Fibroblast of skin of abdomen (primary cell): ENCODE data around the gene ATG16L2.
"Not testable (repeated sequence)": the region's sequence is repeated elsewhere in the genome, so short reads cannot be mapped to it uniquely, and the experiment has no call there.

Experiments
- DNase-seq: peaks from one replicate; pipeline ENCODE4 v3.0.0-alpha.2; 2013

Gene ATG16L2

GRCh38 chr11:72806378-72806777 is 7.8 kb upstream of the ATG16L2 start:
- not testable (repeated sequence) for DNase-seq

GRCh38 chr11:72807021-72807693 is 7.1 kb upstream of the ATG16L2 start:
- DNase-seq: peak; percentile 29

DNA sequence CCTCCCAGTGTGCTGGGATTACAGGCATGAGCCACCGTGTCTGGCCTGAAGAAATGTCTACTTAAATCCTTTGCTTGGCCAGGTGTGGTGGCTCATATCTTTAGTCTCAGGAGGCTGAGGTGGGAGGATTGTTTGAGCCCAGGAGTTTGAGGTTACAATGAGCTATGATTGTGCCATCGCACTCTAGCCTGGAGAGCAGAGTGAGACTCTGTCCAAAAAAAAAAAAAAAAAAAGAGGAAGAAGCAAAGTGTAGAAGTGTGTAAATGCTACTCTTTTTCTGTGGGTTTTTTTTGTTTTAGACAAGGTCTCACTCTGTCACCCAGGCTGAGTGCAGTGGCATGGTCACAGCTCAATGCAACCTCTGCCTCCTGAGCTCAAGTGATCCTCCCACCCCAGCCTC is 6.4 kb upstream of the ATG16L2 start:
- DNase-seq: no peak

DNA sequence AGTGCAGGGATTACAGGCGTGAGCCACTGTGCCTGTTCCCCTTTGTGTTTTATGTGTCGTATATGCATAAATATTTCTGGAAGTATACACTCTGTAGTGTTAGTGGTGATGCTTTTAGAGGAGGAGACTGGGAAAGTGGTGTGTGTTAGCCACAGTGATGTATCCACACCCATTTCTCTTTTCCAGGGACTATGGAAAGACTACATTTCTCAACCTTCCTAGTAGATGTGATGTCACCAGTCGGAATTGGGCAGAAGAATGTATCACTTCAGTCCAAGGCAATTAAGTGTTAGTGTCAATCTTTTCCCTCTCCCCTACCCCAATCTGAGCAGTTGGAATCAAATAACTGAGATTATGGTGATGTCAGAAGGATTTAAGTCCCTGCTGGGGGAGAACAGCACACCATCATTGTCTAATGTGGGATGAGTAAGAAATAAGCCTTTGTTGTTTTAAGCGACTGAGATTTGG is 5.8 kb upstream of the ATG16L2 start:
- peak; percentile 60 for DNase-seq

DNA sequence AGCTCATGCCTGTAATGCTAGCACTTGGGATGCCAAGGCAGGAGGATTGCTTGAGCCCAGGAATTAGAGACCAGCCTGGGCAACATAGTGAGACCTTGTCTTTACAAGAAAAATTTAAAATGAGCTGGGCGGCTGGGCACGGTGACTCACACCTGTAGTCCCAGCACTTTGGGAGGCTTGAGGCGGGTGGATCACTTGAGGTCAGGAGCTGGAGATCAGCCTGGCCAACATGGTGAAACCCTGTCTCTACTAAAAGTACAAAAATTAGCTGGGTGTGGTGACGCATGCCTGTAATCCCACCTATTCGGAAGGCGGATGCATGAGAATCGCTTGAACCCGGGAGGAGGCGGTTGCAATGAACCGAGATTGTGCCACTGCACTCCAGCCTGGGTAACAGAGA is 2.5 kb upstream of the ATG16L2 start:
- DNase-seq: not testable (repeated sequence)

DNA sequence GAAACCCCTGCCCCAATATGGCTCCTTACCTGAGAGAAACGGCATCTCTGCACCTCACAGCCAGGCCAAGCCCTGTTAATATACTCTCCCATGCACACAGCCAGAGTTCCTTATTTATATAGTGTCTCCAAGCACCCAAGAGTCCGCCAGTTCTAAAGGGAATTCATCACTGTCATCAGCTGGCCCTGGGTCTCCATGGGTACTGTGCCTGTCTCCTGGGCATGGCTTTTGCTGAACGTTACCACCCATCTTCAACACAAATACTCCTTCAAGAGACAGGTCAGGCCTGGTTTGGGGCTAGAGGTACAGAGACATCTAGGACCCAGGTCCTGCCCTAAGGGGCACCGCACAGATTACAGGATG is 1.6 kb upstream of the ATG16L2 start:
- DNase-seq: no peak

DNA sequence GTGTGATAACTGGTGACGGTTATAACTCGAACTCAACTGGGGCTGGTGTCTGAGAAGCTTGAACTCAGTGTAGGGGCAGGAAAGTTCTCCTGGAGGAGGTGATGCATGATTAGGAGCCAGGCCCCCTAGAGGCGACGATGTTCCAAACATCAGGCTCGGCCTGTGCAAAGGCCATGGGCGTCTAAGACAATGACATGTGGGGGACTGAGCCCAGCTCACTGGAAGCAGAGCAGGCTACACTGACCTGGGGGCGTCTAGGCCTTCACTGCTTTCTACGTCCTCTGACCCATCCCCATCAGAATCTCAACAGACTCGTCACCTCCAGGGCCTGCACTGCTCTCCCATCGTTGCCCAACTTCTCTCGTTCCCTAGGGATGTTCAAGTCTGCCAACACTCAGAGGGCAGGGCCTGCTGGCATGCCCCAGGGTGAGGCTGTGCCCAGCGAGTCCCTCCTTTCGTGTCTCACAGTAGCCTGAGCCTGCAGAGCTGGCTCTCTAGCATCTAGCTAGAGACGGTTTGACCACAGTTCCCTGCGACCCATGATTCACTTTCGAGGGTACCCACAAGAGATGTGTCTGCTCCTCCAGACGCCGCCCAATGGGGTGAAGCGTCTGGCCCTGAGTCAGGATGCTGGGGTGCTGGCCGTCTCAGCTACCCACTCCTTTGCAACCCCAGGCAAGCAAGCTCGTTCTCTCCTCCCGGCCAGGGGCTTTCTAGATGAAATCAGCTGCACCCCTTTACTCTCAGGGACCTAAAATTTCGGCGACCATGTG is 1.1 kb upstream of the ATG16L2 start:
- DNase-seq: peak; percentile 45

DNA sequence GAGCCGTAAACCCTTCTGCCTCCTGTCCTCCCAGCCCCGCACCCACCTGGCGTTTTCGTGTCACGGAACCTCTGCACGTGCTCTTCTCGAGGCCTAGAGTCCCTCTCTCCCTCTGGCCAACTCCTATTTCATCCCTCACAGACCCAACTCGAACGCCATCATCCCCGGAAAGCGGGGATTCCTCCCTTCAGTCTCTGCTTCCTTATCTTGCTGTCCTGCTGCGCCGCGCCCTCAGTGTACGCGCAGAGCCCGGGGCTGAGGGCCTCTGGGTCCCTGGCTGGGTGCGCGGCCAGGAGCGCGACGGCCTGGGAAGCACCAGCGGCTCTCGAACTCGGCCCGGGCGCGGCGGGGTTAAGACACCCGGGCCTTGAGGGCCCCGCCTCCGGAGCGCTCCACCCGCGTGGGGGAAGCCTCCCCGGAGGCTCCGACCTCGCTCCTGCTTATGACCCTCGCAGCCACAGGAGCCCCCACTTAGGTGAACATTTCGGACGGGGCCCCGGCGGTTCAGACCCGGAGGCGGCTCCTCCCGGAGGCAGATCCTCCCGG is 398 bp upstream of the ATG16L2 start:
- DNase-seq: peak; percentile 73

- no peak for DNase-seq
These were observed 953 bp downstream of the ATG16L2 start for GRCh38 chr11:72815110-72815618.

GRCh38 chr11:72816404-72816990 is 2.3 kb downstream of the ATG16L2 start:
- peak; percentile 28 for DNase-seq

- DNase-seq: no peak
These were observed 3.8 kb downstream of the ATG16L2 start for GRCh38 chr11:72817966-72818365.

DNA sequence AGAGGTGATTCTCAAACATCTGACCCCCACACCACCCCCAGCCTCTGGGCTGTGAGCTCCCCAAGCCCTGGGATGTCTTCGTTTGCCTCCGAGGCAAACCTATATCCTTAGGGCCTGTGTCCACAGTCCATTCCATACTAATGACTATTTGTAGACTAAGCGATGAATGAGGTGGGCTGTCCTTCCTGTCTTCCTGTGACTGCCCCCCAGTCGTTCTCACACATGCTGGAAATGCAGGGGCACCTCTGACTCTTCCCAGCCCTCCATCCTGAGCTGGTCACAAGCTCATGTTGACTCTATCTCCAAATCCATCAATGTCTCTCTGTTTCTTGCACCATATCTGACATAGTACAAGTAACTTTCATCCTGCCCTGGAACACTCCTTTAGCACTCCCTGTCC is 4.8 kb downstream of the ATG16L2 start:
- no peak for DNase-seq

DNA sequence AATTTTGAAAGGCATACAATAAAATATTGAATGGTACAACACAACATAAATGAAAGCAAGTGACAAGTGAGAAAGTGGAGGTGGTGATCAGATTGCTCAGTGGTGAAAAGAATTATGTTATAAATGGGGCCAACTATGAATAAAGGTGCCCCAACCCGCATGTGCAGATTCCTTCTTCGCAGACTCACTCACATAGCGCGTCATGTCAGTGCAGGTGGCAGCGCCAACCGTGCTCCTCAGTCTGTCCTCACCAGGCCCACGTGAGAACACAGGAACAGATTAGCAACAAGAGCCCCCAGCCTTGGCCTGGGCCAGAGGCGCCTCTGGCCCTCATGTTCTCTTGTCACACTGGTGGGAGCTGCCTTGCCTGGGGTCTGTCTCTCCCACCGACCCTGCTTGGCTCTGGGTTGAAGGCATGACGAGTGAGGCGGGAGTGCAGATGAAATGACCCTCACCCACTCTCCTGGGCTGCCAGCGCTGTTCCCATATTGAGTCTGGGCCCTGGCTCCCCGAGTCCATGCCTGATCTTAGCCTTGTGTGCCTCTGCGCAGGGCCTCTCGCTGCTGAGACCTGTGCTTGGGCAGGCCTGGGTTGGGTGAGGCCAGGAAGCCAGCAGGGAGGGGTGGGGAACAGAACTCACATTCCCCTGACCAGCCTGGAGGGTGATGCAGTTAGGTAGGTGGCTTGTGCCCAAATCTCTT is 6.4 kb downstream of the ATG16L2 start:
- no peak for DNase-seq

GRCh38 chr11:72821221-72821919 is 7.2 kb downstream of the ATG16L2 start:
- DNase-seq: no peak

DNA sequence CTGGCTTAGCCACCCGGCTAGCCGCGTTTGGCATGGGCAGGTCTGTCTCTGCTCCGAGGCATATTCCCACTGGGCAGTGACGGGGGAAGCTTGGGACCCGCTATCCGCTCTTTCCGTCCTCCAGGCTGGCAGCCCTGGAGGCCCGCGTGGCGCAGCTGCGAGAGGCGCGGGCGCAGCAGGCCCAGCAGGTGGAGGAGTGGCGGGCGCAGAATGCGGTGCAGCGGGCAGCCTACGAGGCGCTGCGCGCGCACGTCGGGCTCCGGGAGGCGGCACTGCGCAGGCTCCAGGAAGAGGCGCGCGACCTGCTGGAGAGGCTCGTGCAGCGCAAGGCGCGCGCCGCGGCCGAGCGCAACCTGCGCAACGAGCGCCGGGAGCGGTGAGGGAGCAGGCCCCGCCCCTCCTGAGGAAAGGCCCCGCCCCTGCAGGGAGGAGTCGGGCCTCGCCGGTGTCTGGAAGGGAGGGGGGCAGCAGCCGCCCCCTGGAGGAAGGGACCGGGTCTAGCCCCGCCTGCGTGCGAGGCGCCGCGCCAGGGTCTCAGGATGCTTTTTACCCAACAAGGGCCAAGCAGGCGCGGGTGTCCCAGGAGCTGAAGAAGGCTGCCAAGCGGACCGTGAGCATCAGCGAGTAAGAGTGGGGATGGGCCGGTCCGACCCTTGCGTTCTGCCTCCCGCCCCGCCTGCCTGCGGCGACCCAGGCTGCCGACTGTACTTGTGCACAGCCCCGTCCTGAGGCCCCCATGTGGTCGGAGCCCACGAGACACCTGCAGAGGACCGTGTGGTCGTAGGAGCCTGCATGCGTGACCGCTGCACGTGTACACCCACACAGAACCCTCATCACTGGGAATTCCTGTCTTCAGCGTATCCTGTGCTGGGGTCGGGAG is 7.9 kb downstream of the ATG16L2 start:
- DNase-seq: peak; percentile 83

DNA sequence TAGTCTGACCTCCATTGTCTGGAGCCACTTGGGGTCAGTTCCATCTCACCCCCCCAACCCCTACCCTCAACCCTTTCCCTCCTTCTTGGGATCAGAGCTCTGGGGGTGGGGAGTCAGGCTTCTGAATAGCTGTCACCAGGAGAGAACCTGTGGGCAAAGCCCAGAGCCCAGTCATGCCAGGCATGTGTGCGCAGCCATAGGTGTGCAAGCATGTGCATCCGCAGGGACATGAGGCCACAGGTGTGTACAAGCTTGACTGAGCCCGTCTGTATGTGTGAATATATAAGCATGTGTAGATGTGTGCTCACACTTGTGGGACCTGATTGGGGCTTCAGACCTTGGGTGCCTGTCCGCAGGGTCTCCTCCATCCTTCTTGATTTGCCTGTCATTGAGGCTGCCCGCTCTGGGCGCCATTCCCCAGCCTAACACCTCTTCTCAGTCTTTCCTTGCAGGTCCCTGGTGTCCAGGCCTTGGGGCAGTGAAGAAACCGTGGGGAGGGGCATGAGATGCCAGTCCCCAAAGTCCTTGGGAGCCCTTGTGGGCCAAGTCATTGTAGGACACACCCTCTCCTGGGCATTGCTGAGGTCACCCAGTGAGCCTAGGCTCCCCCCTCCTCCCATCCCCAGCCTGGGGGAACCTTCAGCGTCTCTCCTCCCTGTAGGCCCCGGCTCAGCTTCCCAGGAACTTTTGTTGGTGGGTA is 9.0 kb downstream of the ATG16L2 start:
- no peak for DNase-seq

GRCh38 chr11:72824020-72824419 is 9.8 kb downstream of the ATG16L2 start:
- DNase-seq: no peak

DNA sequence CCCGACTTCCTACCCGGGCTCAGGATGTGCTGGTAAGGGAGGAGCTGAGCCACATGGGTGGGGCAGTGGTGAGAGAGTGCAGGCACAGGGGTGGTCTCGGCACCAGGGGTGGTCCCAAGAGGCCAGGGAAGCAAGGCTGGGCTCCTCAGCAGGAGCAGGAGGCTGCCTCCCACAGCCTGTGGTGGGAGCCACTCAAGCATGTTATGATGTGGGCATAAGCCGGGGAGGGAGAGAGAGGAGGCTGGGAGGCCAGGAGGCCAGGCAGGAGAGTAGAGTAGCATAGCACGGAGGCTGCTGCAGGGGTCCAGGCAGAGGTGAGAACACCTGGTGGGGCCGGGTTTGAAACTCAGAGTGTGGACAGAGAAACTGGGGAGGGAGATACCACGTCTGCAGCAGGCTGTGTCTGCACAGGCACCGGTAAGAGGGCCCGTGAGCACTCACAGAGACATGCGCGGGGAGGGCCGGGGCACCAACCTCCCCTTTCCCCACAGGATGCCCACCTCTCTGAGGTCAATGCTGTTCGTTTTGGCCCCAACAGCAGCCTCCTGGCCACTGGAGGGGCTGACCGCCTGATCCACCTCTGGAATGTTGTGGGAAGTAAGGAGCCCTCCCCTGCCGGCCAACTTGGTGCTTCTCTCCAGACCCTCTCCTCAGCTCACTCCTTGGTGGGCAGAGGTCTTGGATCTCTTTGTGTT is 10.7 kb downstream of the ATG16L2 start:
- DNase-seq: no peak

- no peak for DNase-seq
These were observed 11.4 kb downstream of the ATG16L2 start for GRCh38 chr11:72825661-72826060.
